Measurements from ENCODE around the gene DLX4. TPM values are rescaled to one million over a fixed set of nuclear protein-coding genes. Genes with fewer than 3 reads are reported as not detected.

The DLX4 gene
- total and polyA plus RNA-seq, 4 donors = 0.45 to 2.2 (median 0.72) TPM

- 70 to 75% methylated on average over 3 of the region's 3 CpGs for WGBS, 2 donors
- TF ChIP-seq, protein P1, sequence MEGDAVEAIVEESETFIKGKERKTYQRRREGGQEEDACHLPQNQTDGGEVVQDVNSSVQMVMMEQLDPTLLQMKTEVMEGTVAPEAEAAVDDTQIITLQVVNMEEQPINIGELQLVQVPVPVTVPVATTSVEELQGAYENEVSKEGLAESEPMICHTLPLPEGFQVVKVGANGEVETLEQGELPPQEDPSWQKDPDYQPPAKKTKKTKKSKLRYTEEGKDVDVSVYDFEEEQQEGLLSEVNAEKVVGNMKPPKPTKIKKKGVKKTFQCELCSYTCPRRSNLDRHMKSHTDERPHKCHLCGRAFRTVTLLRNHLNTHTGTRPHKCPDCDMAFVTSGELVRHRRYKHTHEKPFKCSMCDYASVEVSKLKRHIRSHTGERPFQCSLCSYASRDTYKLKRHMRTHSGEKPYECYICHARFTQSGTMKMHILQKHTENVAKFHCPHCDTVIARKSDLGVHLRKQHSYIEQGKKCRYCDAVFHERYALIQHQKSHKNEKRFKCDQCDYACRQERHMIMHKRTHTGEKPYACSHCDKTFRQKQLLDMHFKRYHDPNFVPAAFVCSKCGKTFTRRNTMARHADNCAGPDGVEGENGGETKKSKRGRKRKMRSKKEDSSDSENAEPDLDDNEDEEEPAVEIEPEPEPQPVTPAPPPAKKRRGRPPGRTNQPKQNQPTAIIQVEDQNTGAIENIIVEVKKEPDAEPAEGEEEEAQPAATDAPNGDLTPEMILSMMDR (IDR thresholded peaks at IDR 0.05; ENCODE audit: control extremely low read depth, extremely low read depth) = no peak
- H3K9ac ChIP-seq (ENCODE audit: insufficient read depth in 1 of 2, low read length in 2 of 2) = no peak overlapping the region
- ATAC-seq (ENCODE audit: insufficient read depth, low FRiP score) = no peak
- H3K27ac ChIP-seq (ENCODE audit: low read depth in 1 of 2, low read length in 1 of 2) = no peak overlapping the region
- DNase-seq = peak in 1 of 3 donors; percentile 7
- H3K4me3 ChIP-seq = no peak overlapping the region
- peaks cover 0 to 10% (median 2%) of the 10 kb centered on the region in 5 donors for H3K4me1 ChIP-seq (ENCODE audit: control insufficient read depth in 5 of 5, insufficient read depth in 5 of 5, low read length in 5 of 5)
- H3K36me3 ChIP-seq (ENCODE audit: control insufficient read depth in 4 of 4, insufficient read depth in 4 of 4, low read length in 4 of 4) = no peaks in the 10 kb centered on the region
- no peaks in the 10 kb centered on the region for H3K9me3 ChIP-seq (ENCODE audit: control insufficient read depth in 4 of 4, insufficient read depth in 3 of 4, low read length in 3 of 4)
- H3K27me3 ChIP-seq (ENCODE audit: control insufficient read depth in 3 of 3, insufficient read depth in 3 of 3, low read length in 2 of 3) = peaks cover 6 to 27% (median 23%) of the 10 kb centered on the region in 3 donors
Observed at GRCh38 chr17:49984283-49984682, 15.3 kb downstream of the DLX4 start.

- TF ChIP-seq, protein P1 (IDR thresholded peaks at IDR 0.05; ENCODE audit: control extremely low read depth, extremely low read depth) = no peak
- no peaks in the 10 kb centered on the region for H3K9me3 ChIP-seq (ENCODE audit: control insufficient read depth in 4 of 4, insufficient read depth in 3 of 4, low read length in 3 of 4)
Observed at GRCh38 chr17:49984776-49985175, 15.8 kb downstream of the DLX4 start.

GRCh38 chr17:49985310-49985990 is 16.5 kb downstream of the DLX4 start:
- Histone ChIP-seq H3K27me3 (ENCODE audit: control insufficient read depth in 3 of 3, insufficient read depth in 3 of 3, low read length in 2 of 3) (peaks cover 6 to 33% (median 29%) of the 10 kb centered on the region in 3 donors), H3K9me3 (ENCODE audit: control insufficient read depth in 4 of 4, insufficient read depth in 3 of 4, low read length in 3 of 4) (no peaks in the 10 kb centered on the region), H3K4me1 (ENCODE audit: control insufficient read depth in 5 of 5, insufficient read depth in 5 of 5, low read length in 5 of 5) (peaks cover 0 to 10% (median 2%) of the 10 kb centered on the region in 5 donors), H3K27ac (ENCODE audit: low read depth in 1 of 2, low read length in 1 of 2) (no peak overlapping the region), H3K36me3 (ENCODE audit: control insufficient read depth in 4 of 4, insufficient read depth in 4 of 4, low read length in 4 of 4) (no peaks in the 10 kb centered on the region), H3K9ac (ENCODE audit: insufficient read depth in 1 of 2, low read length in 2 of 2) (no peak overlapping the region), H3K4me3 (no peak overlapping the region)
- ATAC-seq (ENCODE audit: insufficient read depth, low FRiP score) (no peak), DNase-seq (peak in 1 of 3 donors; percentile 9)
- WGBS, 2 donors = 65 to 68% methylated on average over 3 of the region's 3 CpGs
- TF ChIP-seq, protein P1 (IDR thresholded peaks at IDR 0.05; ENCODE audit: control extremely low read depth, extremely low read depth) = no peak

More at GRCh38 chr17:49984776-49985175, 15.8 kb downstream of the DLX4 start:
- Histone ChIP-seq H3K4me1 (ENCODE audit: control insufficient read depth in 5 of 5, insufficient read depth in 5 of 5, low read length in 5 of 5) (peaks cover 0 to 10% (median 2%) of the 10 kb centered on the region in 5 donors), H3K4me3 (no peak overlapping the region), H3K36me3 (ENCODE audit: control insufficient read depth in 4 of 4, insufficient read depth in 4 of 4, low read length in 4 of 4) (no peaks in the 10 kb centered on the region), H3K27me3 (ENCODE audit: control insufficient read depth in 3 of 3, insufficient read depth in 3 of 3, low read length in 2 of 3) (peaks cover 6 to 29% (median 24%) of the 10 kb centered on the region in 3 donors), H3K27ac (ENCODE audit: low read depth in 1 of 2, low read length in 1 of 2) (no peak overlapping the region), H3K9ac (ENCODE audit: insufficient read depth in 1 of 2, low read length in 2 of 2) (no peak overlapping the region)
- no peak for DNase-seq
- WGBS, 2 donors = 59 to 73% methylated on average over 2 of the region's 2 CpGs
- no peak for ATAC-seq (ENCODE audit: insufficient read depth, low FRiP score)

Measured in lung (tissue), 12 donors.